Measurements from ENCODE around the gene LIPN. TPM values are rescaled to one million over a fixed set of nuclear protein-coding genes. Genes with fewer than 3 reads are reported as not detected.

The LIPN gene
- total and polyA plus RNA-seq, 2 donors (not counting 3 experiments of a cell fraction or from before 2014, with no cell fraction given): not detected

DNA sequence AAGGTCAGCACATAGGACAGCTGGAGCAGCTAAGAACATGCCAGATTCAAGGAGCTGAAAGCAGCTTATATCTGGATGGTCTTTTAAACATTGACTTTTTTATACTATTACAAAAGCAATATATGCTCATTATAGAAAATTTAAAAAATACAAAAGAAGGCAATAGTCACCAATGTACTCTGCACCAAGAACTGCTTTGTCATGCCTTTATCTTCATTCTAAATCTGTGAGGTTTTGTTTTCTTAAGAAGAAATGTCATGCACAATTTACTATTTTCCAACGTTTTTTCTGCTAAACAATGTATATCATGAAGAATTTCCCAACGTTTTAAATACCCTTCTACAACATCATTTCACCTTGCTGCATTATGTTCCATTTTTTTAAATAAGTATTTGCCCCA is 45.5 kb downstream of the LIPN start:
- H3K27me3 ChIP-seq (ENCODE audit: control insufficient read depth in 2 of 2, insufficient read depth in 2 of 2, low read length in 2 of 2): no peaks in the 10 kb centered on the region
- H3K27ac ChIP-seq (ENCODE audit: insufficient read depth, low read depth, low read length): no peak overlapping the region
- peak; percentile 72 for FAIRE-seq
- H3K4me3 ChIP-seq (replicated peaks in 1 of 3; ENCODE audit: insufficient read depth in 1 of 3, low read depth in 1 of 3, low read length in 3 of 3): no peak overlapping the region
- DNase-seq (ENCODE audit: low read depth, low spot score): no peak
- no peaks in the 10 kb centered on the region for H3K79me2 ChIP-seq (ENCODE audit: control insufficient read depth, insufficient read depth, low read length)
- no peaks in the 10 kb centered on the region for H3K36me3 ChIP-seq (ENCODE audit: control insufficient read depth in 2 of 2, extremely low read depth in 1 of 2, insufficient read depth in 2 of 2, low read length in 2 of 2)
- dilution Hi-C loops (cut with MboI; ENCODE audit: extremely low pct_ligation_motif_present, low sequenced_read_pairs): no loop called here
- H3K4me2 ChIP-seq (ENCODE audit: insufficient read depth, low read length): no peak overlapping the region
- no peak overlapping the region for H3K9ac ChIP-seq (replicated peaks; ENCODE audit: extremely low read depth, insufficient read depth, low read length)
- BruUV-seq (replicated peaks): no TSS peak
- TF ChIP-seq POLR2A (IDR thresholded peaks at IDR 0.05; ENCODE audit: low read depth, low read length) (no peak), POLR2AphosphoS5 (IDR thresholded peaks at IDR 0.05; ENCODE audit: insufficient read depth, low read depth, low read length) (no peak), EZH2 (IDR thresholded peaks at IDR 0.05; ENCODE audit: borderline replicate concordance, low read depth, low read length, severe bottlenecking) (no peak), GATA2 (IDR thresholded peaks at IDR 0.05; ENCODE audit: insufficient read depth, insufficient read length, low read depth, low read length) (no peak), JUN (IDR thresholded peaks at IDR 0.05; ENCODE audit: borderline replicate concordance, insufficient read depth, insufficient read length, low read depth) (no peak), MYC (IDR thresholded peaks at IDR 0.05; ENCODE audit: low read depth, low read length) (no peak), FOS (IDR thresholded peaks at IDR 0.05; ENCODE audit: borderline replicate concordance, insufficient read depth, low read length) (no peak)
- TF ChIP-seq, protein P1, sequence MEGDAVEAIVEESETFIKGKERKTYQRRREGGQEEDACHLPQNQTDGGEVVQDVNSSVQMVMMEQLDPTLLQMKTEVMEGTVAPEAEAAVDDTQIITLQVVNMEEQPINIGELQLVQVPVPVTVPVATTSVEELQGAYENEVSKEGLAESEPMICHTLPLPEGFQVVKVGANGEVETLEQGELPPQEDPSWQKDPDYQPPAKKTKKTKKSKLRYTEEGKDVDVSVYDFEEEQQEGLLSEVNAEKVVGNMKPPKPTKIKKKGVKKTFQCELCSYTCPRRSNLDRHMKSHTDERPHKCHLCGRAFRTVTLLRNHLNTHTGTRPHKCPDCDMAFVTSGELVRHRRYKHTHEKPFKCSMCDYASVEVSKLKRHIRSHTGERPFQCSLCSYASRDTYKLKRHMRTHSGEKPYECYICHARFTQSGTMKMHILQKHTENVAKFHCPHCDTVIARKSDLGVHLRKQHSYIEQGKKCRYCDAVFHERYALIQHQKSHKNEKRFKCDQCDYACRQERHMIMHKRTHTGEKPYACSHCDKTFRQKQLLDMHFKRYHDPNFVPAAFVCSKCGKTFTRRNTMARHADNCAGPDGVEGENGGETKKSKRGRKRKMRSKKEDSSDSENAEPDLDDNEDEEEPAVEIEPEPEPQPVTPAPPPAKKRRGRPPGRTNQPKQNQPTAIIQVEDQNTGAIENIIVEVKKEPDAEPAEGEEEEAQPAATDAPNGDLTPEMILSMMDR (IDR thresholded peaks at IDR 0.05; ENCODE audit: extremely low read depth in 1 of 2, insufficient read depth in 1 of 2, low read depth in 1 of 2, low read length in 2 of 2): no peak
- TF ChIP-seq, protein P2, sequence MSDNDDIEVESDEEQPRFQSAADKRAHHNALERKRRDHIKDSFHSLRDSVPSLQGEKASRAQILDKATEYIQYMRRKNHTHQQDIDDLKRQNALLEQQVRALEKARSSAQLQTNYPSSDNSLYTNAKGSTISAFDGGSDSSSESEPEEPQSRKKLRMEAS (IDR thresholded peaks at IDR 0.05; ENCODE audit: insufficient read depth, insufficient read length): no peak
- no peaks in the 10 kb centered on the region for H3K9me1 ChIP-seq (replicated peaks; ENCODE audit: control insufficient read depth, extremely low read depth, insufficient read depth, low read length)
- H3K4me1 ChIP-seq (ENCODE audit: control insufficient read depth, extremely low read depth, insufficient read depth, low read length): peaks cover 3% of the 10 kb centered on the region
- intact Hi-C loops (cut with micrococcal nuclease): no loop called here
- H2AFZ ChIP-seq (ENCODE audit: low read depth, low read length): no peak overlapping the region
- ChIA-PET CTCF (interaction anchor here (0.8 to 1.9 kb wide), 4 partner anchors 18 to 240 kb away, joined by 3 to 15 read pairs (median 4); partner anchors contain the start of gene RNLS), POLR2A (no interaction called here)
- no peaks in the 10 kb centered on the region for H4K20me1 ChIP-seq (replicated peaks; ENCODE audit: control insufficient read depth, extremely low read depth, insufficient read depth, low read length)
- H3K9me3 ChIP-seq (replicated peaks; ENCODE audit: control insufficient read depth, insufficient read depth, low read length): no peaks in the 10 kb centered on the region

Data from endothelial cell of umbilical vein (primary cell).